Mucosa of rectum (tissue), 2 donors: ENCODE results near the gene SPOCD1.

Experiments used
- H3K27ac ChIP-seq, 2 donors: one replicate each; pipeline ENCODE4 v1.7.0; 2013; ENCODE audit warnings: inconsistent platforms in 2 of 2, low read depth in 2 of 2, low read length in 2 of 2
- H3K27me3 ChIP-seq, 2 donors: one replicate each; pipeline ENCODE4 v1.7.0; 2013; ENCODE audit warnings: low read length in 2 of 2; ENCODE audit not compliant: control insufficient read depth in 2 of 2, insufficient read depth in 2 of 2
- H3K36me3 ChIP-seq, 2 donors: one replicate each; pipeline ENCODE4 v1.7.0; 2013; ENCODE audit warnings: low read length in 2 of 2; ENCODE audit not compliant: control insufficient read depth in 2 of 2, insufficient read depth in 2 of 2
- H3K4me1 ChIP-seq, 2 donors: one replicate each; pipeline ENCODE4 v1.7.0; 2013; ENCODE audit warnings: low read length in 2 of 2, mild to moderate bottlenecking in 1 of 2; ENCODE audit not compliant: control insufficient read depth in 2 of 2, insufficient read depth in 2 of 2
- H3K4me3 ChIP-seq, 2 donors: one replicate each; pipeline ENCODE4 v1.7.0; 2013; ENCODE audit warnings: low read length in 2 of 2
- H3K9ac ChIP-seq, 2 donors: one replicate each; pipeline ENCODE4 v1.7.0; 2013; ENCODE audit warnings: low read length in 2 of 2, low read depth in 1 of 2, mild to moderate bottlenecking in 1 of 2
- H3K9me3 ChIP-seq, 2 donors: one replicate each; pipeline ENCODE4 v1.7.0; 2013; ENCODE audit warnings: low read length in 2 of 2; ENCODE audit not compliant: control insufficient read depth in 2 of 2
- donor health status: healthy.
- donor health status: Normal muscosa, but diverticular disease.

The SPOCD1 gene

GRCh38 chr1:31744165-31744888, 71.5 kb downstream of the SPOCD1 start:
- Histone ChIP-seq H3K9ac (no peak overlapping the region), H3K36me3 (no peaks in the 10 kb centered on the region), H3K9me3 (no peaks in the 10 kb centered on the region), H3K4me1 (peaks cover 0 to 4% of the 10 kb centered on the region in 2 donors), H3K27ac (peak overlapping the region in 1 of 2 donors; percentile 5), H3K4me3 (no peak overlapping the region), H3K27me3 (no peaks in the 10 kb centered on the region)

- H3K4me3 ChIP-seq, result no peak overlapping the region
- H3K9me3 ChIP-seq, result no peaks in the 10 kb centered on the region
- no peaks in the 10 kb centered on the region for H3K27me3 ChIP-seq
- peaks cover 0 to 5% of the 10 kb centered on the region in 2 donors for H3K4me1 ChIP-seq
- no peak overlapping the region for H3K27ac ChIP-seq
- no peaks in the 10 kb centered on the region for H3K36me3 ChIP-seq
- no peak overlapping the region for H3K9ac ChIP-seq
Observed at GRCh38 chr1:31742462-31743212, 73.2 kb downstream of the SPOCD1 start.
